HepG2 (cell line): ENCODE results near the gene ZNF584. TPM values are rescaled to one million over a fixed set of nuclear protein-coding genes. Genes with fewer than 3 reads are reported as not detected.
A peak's percentile ranks its signal among the peaks of the same experiment; 100 is the strongest.

Experiments used
- AHDC1 ChIP-seq: sonication (generic); formaldehyde crosslinking; IDR thresholded peaks from 2 replicates; pipeline ENCODE4 v1.5.1; 2020; ENCODE audit warnings: mild to moderate bottlenecking, missing genetic modification reagents, borderline replicate concordance
- GTF3A ChIP-seq: sonication (generic); formaldehyde crosslinking; conservative IDR thresholded peaks from 2 replicates; pipeline ENCODE4 v1.4.0; 2020; ENCODE audit warnings: mild to moderate bottlenecking, missing genetic modification reagents
- JARID2 ChIP-seq: sonication (generic); formaldehyde crosslinking; IDR thresholded peaks from 2 replicates; pipeline ENCODE4 v1.8.1; 2023; ENCODE audit warnings: missing genetic modification reagents, inconsistent platforms; ENCODE audit not compliant: insufficient replicate concordance
- MATR3 ChIP-seq: sonication (generic); formaldehyde crosslinking; IDR thresholded peaks from 2 replicates; pipeline ENCODE4 v1.4.0; 2020; ENCODE audit warnings: missing genetic modification reagents
- MEF2D ChIP-seq: sonication (generic); formaldehyde crosslinking; IDR thresholded peaks from 2 replicates; pipeline ENCODE4 v1.5.1; 2020; ENCODE audit warnings: mild to moderate bottlenecking, missing genetic modification reagents
- MIXL1 ChIP-seq: IDR thresholded peaks from 2 replicates; pipeline ENCODE4 v1.6.1; 2016
- MXD1 ChIP-seq: sonication (generic); formaldehyde crosslinking; IDR thresholded peaks from 2 replicates; pipeline ENCODE4 v1.4.0; 2020; ENCODE audit warnings: mild to moderate bottlenecking, missing genetic modification reagents
- NR2F6 ChIP-seq, 2 experiments: IDR thresholded peaks; 2 replicates each; pipeline ENCODE4 v1.6.1; 2016; ENCODE audit warnings: antibody characterized with exemption in 1 of 2, mild to moderate bottlenecking in 1 of 2
- PRMT3 ChIP-seq: sonication (generic); formaldehyde crosslinking; IDR thresholded peaks from 2 replicates; pipeline ENCODE4 v1.8.1; 2022; ENCODE audit warnings: low read depth, mild to moderate bottlenecking, moderate library complexity, missing genetic modification reagents, borderline replicate concordance
- SRSF4 ChIP-seq: fragments of 200-400 bp; formaldehyde crosslinking; IDR thresholded peaks from one replicate; pipeline ENCODE4 v1.6.1; 2018; ENCODE audit warnings: mild to moderate bottlenecking, low read depth, low read length, moderate library complexity; ENCODE audit not compliant: poor library complexity, severe bottlenecking
- TBX2 ChIP-seq: sonication (generic); formaldehyde crosslinking; IDR thresholded peaks from 2 replicates; pipeline ENCODE4 v1.5.0; 2020; ENCODE audit warnings: missing genetic modification reagents, mild to moderate bottlenecking, borderline replicate concordance
- ZFP36L1 ChIP-seq: sonication (generic); formaldehyde crosslinking; IDR thresholded peaks from 2 replicates; pipeline ENCODE4 v1.8.0; 2022; ENCODE audit warnings: mild to moderate bottlenecking, missing genetic modification reagents, moderate library complexity
- ZFY ChIP-seq: sonication (generic); formaldehyde crosslinking; IDR thresholded peaks from 2 replicates; pipeline ENCODE4 v1.4.0; 2020; ENCODE audit warnings: missing genetic modification reagents
- ZNF616 ChIP-seq: sonication (generic); formaldehyde crosslinking; IDR thresholded peaks from 2 replicates; pipeline ENCODE4 v1.5.0; 2020; ENCODE audit warnings: low read depth, mild to moderate bottlenecking, missing genetic modification reagents
- polyA plus RNA-seq, 8 experiments: library from polyadenylated mRNA; depleted of rRNA in 3 of 8; stranded (reverse) in 7 of 8; unstranded in 1 of 8; fragments of >200 nt; fragmentation: Illumina TruSeq in 4 of 8; extraction: Trizol in 4 of 8; gene quantifications; 2 replicates each; pipeline versions ENCODE4 v1.2.1 to v1.2.3, GENCODE V29; 2011 to 2016; ENCODE audit warnings: low read depth in 4 of 8, missing spikeins in 1 of 8, mixed read lengths in 1 of 8; ENCODE audit not compliant: insufficient read depth in 1 of 8
- total RNA-seq, 5 experiments: library from RNA; depleted of rRNA; stranded (reverse); fragments of >200 nt; fragmentation: Illumina TruSeq; extraction: Trizol; gene quantifications; 2 replicates each; pipeline ENCODE4 v1.2.3, GENCODE V29; 2016; ENCODE audit warnings: low read depth in 1 of 5
- TF ChIP-seq, protein P1 (sequence below): sonication (generic); formaldehyde crosslinking; IDR thresholded peaks from 2 replicates; pipeline ENCODE4 v1.8.0; 2022; ENCODE audit warnings: low read depth, missing genetic modification reagents

The ZNF584 gene
- total and polyA plus RNA-seq, 2 of the 13 experiments (the other 11 are each of a cell fraction or from before 2014, with no cell fraction given) = 2.4 to 7.0 TPM

GRCh38 chr19:58400916-58401839, 7.3 kb upstream of the ZNF584 start (continued):
- TF ChIP-seq MXD1 (CRISPR knock-in tag) = no peak; the same call in 1 of the 2 replicates
- TF ChIP-seq, protein P1, sequence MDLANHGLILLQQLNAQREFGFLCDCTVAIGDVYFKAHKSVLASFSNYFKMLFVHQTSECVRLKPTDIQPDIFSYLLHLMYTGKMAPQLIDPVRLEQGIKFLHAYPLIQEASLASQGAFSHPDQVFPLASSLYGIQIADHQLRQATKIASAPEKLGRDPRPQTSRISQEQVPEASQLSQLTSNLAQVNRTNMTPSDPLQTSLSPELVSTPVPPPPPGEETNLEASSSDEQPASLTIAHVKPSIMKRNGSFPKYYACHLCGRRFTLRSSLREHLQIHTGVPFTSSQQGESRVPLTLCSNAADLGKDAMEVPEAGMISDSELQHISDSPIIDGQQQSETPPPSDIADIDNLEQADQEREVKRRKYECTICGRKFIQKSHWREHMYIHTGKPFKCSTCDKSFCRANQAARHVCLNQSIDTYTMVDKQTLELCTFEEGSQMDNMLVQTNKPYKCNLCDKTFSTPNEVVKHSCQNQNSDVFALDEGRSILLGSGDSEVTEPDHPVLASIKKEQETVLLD = no peak
- TF ChIP-seq MIXL1 (CRISPR knock-in tag) = 0 out of 2 replicates have a peak, but pooled peaks have one; percentile 48
- TF ChIP-seq ZFY (CRISPR knock-in tag) = peak; percentile 40; the same call in 1 of the 2 replicates
- no peak for TF ChIP-seq ZNF616
- peak; percentile 22; the same call in 1 of the 2 replicates for TF ChIP-seq ZFP36L1 (CRISPR knock-in tag)
- TF ChIP-seq MATR3 = no peak
- no peak for TF ChIP-seq GTF3A (CRISPR knock-in tag)
- TF ChIP-seq TBX2 (CRISPR knock-in tag) = peak; percentile 89
- no peak for TF ChIP-seq PRMT3 (CRISPR knock-in tag)
- no peak for TF ChIP-seq SRSF4
- peak; percentile 19 for TF ChIP-seq JARID2 (CRISPR knock-in tag)
- no peak for TF ChIP-seq MEF2D (CRISPR knock-in tag)
- no peak for TF ChIP-seq AHDC1 (CRISPR knock-in tag)
- TF ChIP-seq NR2F6 (IDR thresholded peaks at IDR 0.05) = no peak
- TF ChIP-seq NR2F6 (CRISPR knock-in tag; IDR thresholded peaks at IDR 0.05) = no peak
